WERI-Rb-1 (cell line): Measurements from ENCODE around the gene NDUFAF2.

Experiments used
- DNase-seq: peaks from one replicate; pipeline ENCODE4 v3.0.0-alpha.2; 2020
- H3K27ac ChIP-seq: fragments of 250-450 bp; sonication (Bioruptor Pico); 2 replicates; pipeline ENCODE4 v1.5.1; 2020; ENCODE audit warnings: mild to moderate bottlenecking, moderate library complexity
- H3K27me3 ChIP-seq: fragments of 250-450 bp; sonication (Bioruptor Pico); 2 replicates; pipeline ENCODE4 v1.5.1; 2021; ENCODE audit warnings: mild to moderate bottlenecking, low read depth, moderate library complexity; ENCODE audit not compliant: insufficient read depth, severe bottlenecking
- H3K36me3 ChIP-seq: fragments of 250-450 bp; sonication (Bioruptor Pico); 2 replicates; pipeline ENCODE4 v1.5.1; 2020; ENCODE audit warnings: mild to moderate bottlenecking, moderate library complexity
- H3K4me3 ChIP-seq: 2 replicates; pipeline ENCODE4 v1.5.1; 2011; ENCODE audit warnings: low read depth, mild to moderate bottlenecking, control low read depth, low read length
- H3K9me3 ChIP-seq: fragments of 250-450 bp; sonication (Bioruptor Pico); 2 replicates; pipeline ENCODE4 v1.5.1; 2021; ENCODE audit warnings: mild to moderate bottlenecking, moderate library complexity; ENCODE audit not compliant: severe bottlenecking
- TF ChIP-seq, protein P1 (sequence below): IDR thresholded peaks from 2 replicates; pipeline ENCODE4 v1.5.1; 2011; ENCODE audit warnings: low read depth, mild to moderate bottlenecking, control low read depth, inconsistent platforms, low read length

Gene NDUFAF2

DNA sequence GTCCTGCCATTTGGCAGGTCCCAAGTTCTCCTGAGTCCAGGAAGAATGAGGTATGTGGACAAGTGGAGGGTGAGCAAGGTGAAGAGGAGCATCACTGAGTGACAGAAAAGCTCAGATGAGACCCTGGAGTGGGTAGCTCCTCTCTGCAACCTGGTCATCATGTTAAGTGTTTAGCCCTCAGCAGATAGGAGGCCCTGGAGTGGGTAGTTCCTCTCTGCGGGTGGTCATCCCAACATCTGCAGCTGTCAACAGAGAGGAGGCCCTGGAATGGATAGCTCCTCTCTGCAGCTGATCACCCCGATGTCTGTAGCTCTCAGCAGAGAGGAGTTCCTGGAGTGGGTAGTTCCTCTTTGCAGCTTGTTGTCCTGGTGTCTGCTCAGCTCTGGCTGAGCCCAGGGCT lies 48.4 kb downstream of the NDUFAF2 start:
- Histone ChIP-seq H3K9me3 (no peaks in the 10 kb centered on the region), H3K27ac (no peak overlapping the region), H3K36me3 (no peaks in the 10 kb centered on the region), H3K27me3 (no peaks in the 10 kb centered on the region), H3K4me3 (no peak overlapping the region)
- TF ChIP-seq, protein P1, sequence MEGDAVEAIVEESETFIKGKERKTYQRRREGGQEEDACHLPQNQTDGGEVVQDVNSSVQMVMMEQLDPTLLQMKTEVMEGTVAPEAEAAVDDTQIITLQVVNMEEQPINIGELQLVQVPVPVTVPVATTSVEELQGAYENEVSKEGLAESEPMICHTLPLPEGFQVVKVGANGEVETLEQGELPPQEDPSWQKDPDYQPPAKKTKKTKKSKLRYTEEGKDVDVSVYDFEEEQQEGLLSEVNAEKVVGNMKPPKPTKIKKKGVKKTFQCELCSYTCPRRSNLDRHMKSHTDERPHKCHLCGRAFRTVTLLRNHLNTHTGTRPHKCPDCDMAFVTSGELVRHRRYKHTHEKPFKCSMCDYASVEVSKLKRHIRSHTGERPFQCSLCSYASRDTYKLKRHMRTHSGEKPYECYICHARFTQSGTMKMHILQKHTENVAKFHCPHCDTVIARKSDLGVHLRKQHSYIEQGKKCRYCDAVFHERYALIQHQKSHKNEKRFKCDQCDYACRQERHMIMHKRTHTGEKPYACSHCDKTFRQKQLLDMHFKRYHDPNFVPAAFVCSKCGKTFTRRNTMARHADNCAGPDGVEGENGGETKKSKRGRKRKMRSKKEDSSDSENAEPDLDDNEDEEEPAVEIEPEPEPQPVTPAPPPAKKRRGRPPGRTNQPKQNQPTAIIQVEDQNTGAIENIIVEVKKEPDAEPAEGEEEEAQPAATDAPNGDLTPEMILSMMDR = no peak
- no peak for DNase-seq

DNA sequence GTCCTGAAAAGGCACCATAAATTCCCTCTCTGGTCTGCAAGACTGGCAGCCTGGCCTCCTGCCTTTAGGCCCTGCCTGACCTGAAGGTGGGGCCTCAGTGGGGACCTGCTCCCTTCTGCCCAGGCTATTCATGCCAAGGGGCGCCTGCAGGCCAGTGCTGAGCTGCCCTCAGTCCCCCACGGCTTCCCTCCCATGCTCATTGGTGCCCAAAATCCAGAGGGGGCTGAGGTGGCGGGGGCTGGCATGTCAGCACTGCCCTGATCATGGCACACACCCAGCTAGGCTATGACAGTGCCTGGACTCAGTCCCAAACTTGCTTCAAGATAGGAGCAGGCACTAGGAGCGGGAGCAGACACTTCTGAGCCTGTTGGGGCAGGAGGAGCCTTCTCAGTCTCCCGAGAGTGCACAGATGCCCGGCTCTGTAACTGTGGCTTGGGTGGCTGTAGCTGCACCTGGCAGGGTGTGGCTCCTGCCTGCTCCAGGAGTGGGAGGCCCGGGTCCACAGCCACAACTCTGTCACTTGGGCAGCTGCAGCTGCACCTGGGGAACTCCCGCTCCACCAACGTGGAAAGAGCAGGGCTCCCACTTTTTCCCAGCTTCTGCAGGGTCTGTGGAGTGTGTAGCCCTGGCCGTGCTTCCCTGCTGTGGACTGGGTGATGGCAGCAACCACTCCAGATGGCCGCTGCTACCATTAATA lies 49.0 kb downstream of the NDUFAF2 start:
- Histone ChIP-seq H3K27me3 (no peaks in the 10 kb centered on the region), H3K9me3 (no peaks in the 10 kb centered on the region), H3K27ac (no peak overlapping the region), H3K4me3 (no peak overlapping the region), H3K36me3 (no peaks in the 10 kb centered on the region)
- no peak for DNase-seq
- TF ChIP-seq, protein P1 = no peak

DNA sequence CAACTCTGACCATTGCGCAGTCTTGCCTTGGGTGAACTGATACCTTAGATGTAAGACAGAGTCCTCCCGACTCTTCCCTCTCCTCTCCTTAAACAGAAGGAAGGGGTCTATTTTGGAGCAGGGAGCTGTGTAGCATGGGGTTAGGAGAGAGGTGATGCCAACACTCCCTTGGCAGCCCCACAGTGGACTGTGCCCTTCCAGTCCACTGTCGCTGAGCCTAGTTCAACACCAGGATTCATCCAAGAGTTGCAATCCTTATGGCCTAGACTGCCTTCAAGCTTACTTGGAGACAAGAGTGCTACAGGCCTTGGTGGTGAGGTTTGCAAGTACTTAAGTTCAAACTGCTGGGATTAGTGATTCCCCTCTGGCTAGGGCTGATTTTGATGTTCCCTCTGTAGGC lies 51.4 kb downstream of the NDUFAF2 start:
- Histone ChIP-seq H3K9me3 (no peaks in the 10 kb centered on the region), H3K27ac (no peak overlapping the region), H3K27me3 (no peaks in the 10 kb centered on the region), H3K4me3 (no peak overlapping the region), H3K36me3 (no peaks in the 10 kb centered on the region)
- TF ChIP-seq, protein P1 = no peak
- DNase-seq = no peak

DNA sequence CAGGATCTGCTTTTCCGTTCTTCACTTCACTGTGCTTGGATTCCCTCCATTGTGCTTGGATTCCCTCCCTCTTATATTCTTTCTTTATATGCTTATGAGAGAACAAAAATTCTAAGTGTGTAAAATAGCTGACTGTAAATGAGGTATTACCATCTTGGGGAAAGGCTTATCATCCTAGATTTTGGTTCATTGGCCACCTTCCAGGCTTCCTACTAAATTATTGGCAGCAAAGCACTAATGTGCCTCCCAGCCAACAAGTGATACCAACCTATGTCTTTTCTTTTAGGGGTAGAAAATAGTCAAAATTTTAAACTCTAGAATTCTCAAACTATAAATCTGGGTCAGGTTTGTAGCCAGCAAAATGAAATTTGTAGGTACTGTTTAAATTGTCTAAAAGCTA lies 52.7 kb downstream of the NDUFAF2 start:
- no peaks in the 10 kb centered on the region for H3K9me3 ChIP-seq
- no peak for DNase-seq
- no peaks in the 10 kb centered on the region for H3K27me3 ChIP-seq
- no peak overlapping the region for H3K4me3 ChIP-seq
- no peaks in the 10 kb centered on the region for H3K36me3 ChIP-seq
- no peak overlapping the region for H3K27ac ChIP-seq
- TF ChIP-seq, protein P1 = no peak

DNA sequence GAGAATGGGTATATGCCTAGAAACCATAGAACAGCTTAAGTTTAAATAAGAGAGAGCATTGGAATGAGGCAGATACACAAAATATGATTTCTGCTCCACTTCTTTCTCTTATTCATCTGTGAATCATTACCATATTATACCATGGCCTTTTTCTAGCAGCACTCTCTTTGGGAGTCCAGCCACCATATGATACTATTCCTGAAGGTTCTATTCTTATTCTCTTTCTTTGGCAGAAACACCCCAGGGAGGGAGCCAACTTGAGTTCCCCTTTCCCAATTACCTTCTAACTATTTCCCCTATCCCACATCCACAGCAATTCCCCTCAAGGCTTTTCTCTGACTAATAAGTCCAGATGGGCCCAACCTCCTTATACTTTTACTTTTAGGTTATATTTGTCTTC lies 55.9 kb downstream of the NDUFAF2 start:
- H3K9me3 ChIP-seq = no peaks in the 10 kb centered on the region
- TF ChIP-seq, protein P1 = no peak
- no peak overlapping the region for H3K4me3 ChIP-seq
- no peaks in the 10 kb centered on the region for H3K36me3 ChIP-seq
- no peak overlapping the region for H3K27ac ChIP-seq
- H3K27me3 ChIP-seq = no peaks in the 10 kb centered on the region
- DNase-seq = no peak

DNA sequence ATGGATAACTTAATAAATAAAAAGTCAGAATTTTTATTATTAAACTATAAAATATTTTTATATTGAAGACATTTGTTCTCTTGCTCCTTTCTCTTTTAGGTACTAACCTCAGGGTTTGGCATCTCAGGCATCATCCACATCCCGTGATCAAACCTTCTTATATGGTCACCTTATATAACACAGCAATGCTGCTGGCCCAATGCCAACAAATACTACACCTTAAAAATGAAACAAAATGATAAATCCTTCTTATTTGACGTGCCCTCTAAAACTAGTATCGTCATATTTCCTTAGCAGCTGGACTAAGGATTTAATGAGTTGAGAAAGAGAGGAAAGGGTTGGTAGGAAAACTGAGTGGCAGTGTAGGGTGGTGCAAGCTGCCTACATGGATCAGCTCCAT lies 56.6 kb downstream of the NDUFAF2 start:
- Histone ChIP-seq H3K27me3 (no peaks in the 10 kb centered on the region), H3K9me3 (no peaks in the 10 kb centered on the region), H3K36me3 (no peaks in the 10 kb centered on the region), H3K4me3 (no peak overlapping the region), H3K27ac (no peak overlapping the region)
- DNase-seq = no peak
- TF ChIP-seq, protein P1 = no peak
